Loucy (cell line): Measurements from ENCODE around the gene ZNF705A.
"Not testable (repeated sequence)": the region's sequence is repeated elsewhere in the genome, so short reads cannot be mapped to it uniquely, and the experiment has no call there.

Experiments used
- H2AFZ ChIP-seq: fragments of 200-600 bp; sonication (generic); 2 replicates; pipeline ENCODE4 v1.6.0; 2016; ENCODE audit warnings: antibody characterized with exemption, mild to moderate bottlenecking, low read length, moderate library complexity
- H3F3A ChIP-seq: fragments of 200-600 bp; 2 replicates; pipeline ENCODE4 v1.6.0; 2016; ENCODE audit warnings: antibody characterized with exemption, low read depth, mild to moderate bottlenecking
- H3K27me3 ChIP-seq: fragments of 200-600 bp; sonication (generic); 2 replicates; pipeline ENCODE4 v1.6.1; 2014; ENCODE audit warnings: low read length, mild to moderate bottlenecking; ENCODE audit not compliant: insufficient read depth, poor library complexity, severe bottlenecking
- H3K36me3 ChIP-seq: fragments of 200-600 bp; sonication (generic); 2 replicates; pipeline ENCODE4 v1.6.1; 2016; ENCODE audit warnings: low read length; ENCODE audit not compliant: insufficient read depth
- H3K4me1 ChIP-seq: fragments of 200-600 bp; sonication (generic); 2 replicates; pipeline ENCODE4 v1.5.1; 2014; ENCODE audit warnings: low read length, mild to moderate bottlenecking; ENCODE audit not compliant: insufficient read depth, poor library complexity, severe bottlenecking
- H3K4me2 ChIP-seq: fragments of 200-600 bp; sonication (generic); 2 replicates; pipeline ENCODE4 v1.6.0; 2014; ENCODE audit warnings: antibody characterized with exemption, low read length, low read depth, mild to moderate bottlenecking; ENCODE audit not compliant: poor library complexity, severe bottlenecking
- H3K4me3 ChIP-seq: fragments of 200-600 bp; sonication (generic); 2 replicates; pipeline ENCODE4 v1.5.1; 2014; ENCODE audit warnings: low read length, mild to moderate bottlenecking, mixed read lengths; ENCODE audit not compliant: poor library complexity, severe bottlenecking
- H3K79me2 ChIP-seq: fragments of 200-600 bp; sonication (generic); 2 replicates; pipeline ENCODE4 v1.6.1; 2014; ENCODE audit warnings: low read length; ENCODE audit not compliant: insufficient read depth
- H3K9ac ChIP-seq: fragments of 200-600 bp; sonication (generic); 2 replicates; pipeline ENCODE4 v1.6.0; 2014; ENCODE audit warnings: mild to moderate bottlenecking, low read depth, low read length, moderate library complexity; ENCODE audit not compliant: poor library complexity, severe bottlenecking
- H3K9me2 ChIP-seq: fragments of 200-600 bp; sonication (generic); replicated peaks from 2 replicates; pipeline ENCODE4 v1.6.1; 2016; ENCODE audit warnings: low read depth, low read length, mixed read lengths
- H3K9me3 ChIP-seq: fragments of 200-600 bp; sonication (generic); 2 replicates; pipeline ENCODE4 v1.6.1; 2014; ENCODE audit warnings: mild to moderate bottlenecking, antibody characterized with exemption, low read length, low read depth; ENCODE audit not compliant: insufficient read depth
- H4K20me1 ChIP-seq: fragments of 200-600 bp; sonication (generic); 2 replicates; pipeline ENCODE4 v1.6.0; 2014; ENCODE audit warnings: antibody characterized with exemption, low read length, mild to moderate bottlenecking; ENCODE audit not compliant: insufficient read depth, poor library complexity, severe bottlenecking
- CTCF ChIP-seq: fragments of 200-600 bp; sonication (generic); conservative IDR thresholded peaks from 2 replicates; pipeline ENCODE4 v1.5.1; 2014; ENCODE audit warnings: mild to moderate bottlenecking, antibody characterized with exemption, low read length
- EZH2phosphoT487 ChIP-seq: fragments of 200-600 bp; IDR thresholded peaks from 2 replicates; pipeline ENCODE4 v1.6.1; 2018; ENCODE audit warnings: antibody characterized with exemption, mild to moderate bottlenecking, moderate library complexity, borderline replicate concordance

Gene ZNF705A

GRCh38 chr12:8154526-8154925 lies 2.3 kb upstream of the ZNF705A start:
- H3F3A ChIP-seq = no peaks in the 10 kb centered on the region
- H3K9me2 ChIP-seq = no peaks in the 10 kb centered on the region

GRCh38 chr12:8156416-8156815 lies 399 bp upstream of the ZNF705A start:
- Histone ChIP-seq H2AFZ (no peak overlapping the region), H3K4me3 (no peak overlapping the region), H3K4me2 (no peak overlapping the region), H3K4me1 (peaks cover 5% of the 10 kb centered on the region), H3F3A (no peaks in the 10 kb centered on the region), H3K36me3 (no peaks in the 10 kb centered on the region), H3K9me3 (no peaks in the 10 kb centered on the region), H3K9me2 (no peaks in the 10 kb centered on the region), H3K9ac (no peak overlapping the region), H3K79me2 (no peaks in the 10 kb centered on the region), H4K20me1 (no peaks in the 10 kb centered on the region), H3K27me3 (no peaks in the 10 kb centered on the region)
- TF ChIP-seq EZH2phosphoT487 (no peak), CTCF (no peak)

More at GRCh38 chr12:8154526-8154925, 2.3 kb upstream of the ZNF705A start:
- Histone ChIP-seq H3K4me1 (peaks cover 5% of the 10 kb centered on the region), H3K27me3 (no peaks in the 10 kb centered on the region), H3K79me2 (no peaks in the 10 kb centered on the region), H3K36me3 (no peaks in the 10 kb centered on the region), H3K9me3 (no peaks in the 10 kb centered on the region), H3K4me3 (no peak overlapping the region), H2AFZ (no peak overlapping the region), H3K9ac (no peak overlapping the region), H3K4me2 (no peak overlapping the region), H4K20me1 (no peaks in the 10 kb centered on the region)
- TF ChIP-seq EZH2phosphoT487 = no peak
- TF ChIP-seq CTCF = no peak

GRCh38 chr12:8157484-8158198 lies 826 bp downstream of the ZNF705A start:
- Histone ChIP-seq H3K36me3 (no peaks in the 10 kb centered on the region), H3F3A (no peaks in the 10 kb centered on the region), H3K4me1 (peaks cover 5% of the 10 kb centered on the region), H2AFZ (0 out of 2 replicates have a peak overlapping the region, but pooled peaks have one; percentile 10), H4K20me1 (no peaks in the 10 kb centered on the region), H3K4me3 (no peak overlapping the region), H3K27me3 (no peaks in the 10 kb centered on the region), H3K9me2 (no peaks in the 10 kb centered on the region), H3K4me2 (no peak overlapping the region), H3K79me2 (no peaks in the 10 kb centered on the region), H3K9me3 (no peaks in the 10 kb centered on the region), H3K9ac (no peak overlapping the region)
- TF ChIP-seq EZH2phosphoT487 = no peak
- no peak for TF ChIP-seq CTCF

- not testable (repeated sequence) for H3K4me2 ChIP-seq, H3K9me3 ChIP-seq
Observed at GRCh38 chr12:8172911-8173310, 16.1 kb downstream of the ZNF705A start.

More at GRCh38 chr12:8172911-8173310, 16.1 kb downstream of the ZNF705A start:
- not testable (repeated sequence) for H4K20me1 ChIP-seq, H3K4me1 ChIP-seq, H3K79me2 ChIP-seq, H3K36me3 ChIP-seq, H3K27me3 ChIP-seq, H3F3A ChIP-seq, H3K9ac ChIP-seq, H3K4me3 ChIP-seq, H2AFZ ChIP-seq, H3K9me2 ChIP-seq
